Activated CD8-positive, alpha-beta T cell treated with anti-CD3 and anti-CD28 coated beads for 36 hours (primary cell): ENCODE measurements around the gene DCHS2. TPM values are rescaled to one million over a fixed set of nuclear protein-coding genes. Genes with fewer than 3 reads are reported as not detected.
A peak's percentile ranks its signal among the peaks of the same experiment; 100 is the strongest.

ENCODE experiments used
- ATAC-seq: fragments of 200-7000 bp; cut with Tn5 transposase; one replicate; pipeline ENCODE4 v1.10.0; 2021; ENCODE audit warnings: mild to moderate bottlenecking, moderate library complexity
- CTCF ChIA-PET: fragments of 350-600 bp; sonication (Branson Sonifier 250); formaldehyde crosslinking; loops from one replicate; lab custom pipeline; 2021; ENCODE audit warnings: antibody characterized with exemption; lab: Charles Lee
- POLR2A ChIA-PET: fragments of 350-600 bp; sonication (Branson Sonifier 250); formaldehyde crosslinking; loops from one replicate; lab custom pipeline; 2021; ENCODE audit warnings: antibody characterized with exemption; lab: Charles Lee
- DNase-seq: peaks from one replicate; pipeline ENCODE4 v3.0.0-alpha.2; 2020
- H3K27ac Mint-ChIP-seq: one replicate; pipeline ENCODE4 v1.8.0; 2021; ENCODE audit warnings: mild to moderate bottlenecking, mixed read lengths
- H3K27me3 Mint-ChIP-seq: one replicate; pipeline ENCODE4 v1.8.0; 2021; ENCODE audit warnings: mixed read lengths
- H3K36me3 Mint-ChIP-seq: one replicate; pipeline ENCODE4 v1.8.0; 2021; ENCODE audit warnings: low read depth, mixed read lengths
- H3K4me1 Mint-ChIP-seq: one replicate; pipeline ENCODE4 v1.8.0; 2021; ENCODE audit warnings: low read depth, mixed read lengths
- H3K4me3 Mint-ChIP-seq: one replicate; pipeline ENCODE4 v1.8.0; 2021; ENCODE audit warnings: mild to moderate bottlenecking, moderate library complexity, mixed read lengths
- H3K9me3 Mint-ChIP-seq: one replicate; pipeline ENCODE4 v1.8.0; 2021; ENCODE audit warnings: mixed read lengths
- intact Hi-C: fragments of 100-400 bp; cut with micrococcal nuclease; formaldehyde crosslinking; loops from one replicate; pipeline ENCODE4 v1.10.0; 2022
- total RNA-seq, 2 experiments: library from RNA; stranded (reverse); gene quantifications; one replicate each; pipeline ENCODE4 v1.2.3, GENCODE V29; 2021
- TF ChIP-seq, protein P1 (sequence below): fragments of 200-600 bp; IDR thresholded peaks from one replicate; pipeline ENCODE4 v1.8.0; 2022; ENCODE audit warnings: antibody characterized with exemption, mild to moderate bottlenecking

The DCHS2 gene
- total RNA-seq, 2 experiments from 2014 or later: not detected

DNA sequence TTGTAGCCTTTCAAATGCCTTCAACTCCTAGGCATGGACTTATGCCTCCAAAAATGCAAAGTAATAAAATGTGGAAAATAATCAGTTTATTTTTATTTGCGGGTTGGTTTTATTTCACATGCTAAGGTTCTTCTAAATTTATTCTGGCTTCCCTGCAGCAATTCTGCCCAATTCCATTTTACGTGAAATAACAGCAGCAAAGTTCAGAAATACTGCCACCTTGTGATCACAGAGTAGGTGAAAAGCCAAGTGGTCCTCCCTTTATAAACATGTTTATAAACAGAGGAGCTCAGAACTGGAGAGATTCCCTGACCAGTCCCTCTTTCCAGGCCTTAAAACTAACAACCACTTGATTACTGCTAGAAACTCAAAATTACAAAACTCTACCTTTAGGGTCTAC, 14.7 kb upstream of the DCHS2 start:
- DNase-seq: no peak
- TF ChIP-seq, protein P1, sequence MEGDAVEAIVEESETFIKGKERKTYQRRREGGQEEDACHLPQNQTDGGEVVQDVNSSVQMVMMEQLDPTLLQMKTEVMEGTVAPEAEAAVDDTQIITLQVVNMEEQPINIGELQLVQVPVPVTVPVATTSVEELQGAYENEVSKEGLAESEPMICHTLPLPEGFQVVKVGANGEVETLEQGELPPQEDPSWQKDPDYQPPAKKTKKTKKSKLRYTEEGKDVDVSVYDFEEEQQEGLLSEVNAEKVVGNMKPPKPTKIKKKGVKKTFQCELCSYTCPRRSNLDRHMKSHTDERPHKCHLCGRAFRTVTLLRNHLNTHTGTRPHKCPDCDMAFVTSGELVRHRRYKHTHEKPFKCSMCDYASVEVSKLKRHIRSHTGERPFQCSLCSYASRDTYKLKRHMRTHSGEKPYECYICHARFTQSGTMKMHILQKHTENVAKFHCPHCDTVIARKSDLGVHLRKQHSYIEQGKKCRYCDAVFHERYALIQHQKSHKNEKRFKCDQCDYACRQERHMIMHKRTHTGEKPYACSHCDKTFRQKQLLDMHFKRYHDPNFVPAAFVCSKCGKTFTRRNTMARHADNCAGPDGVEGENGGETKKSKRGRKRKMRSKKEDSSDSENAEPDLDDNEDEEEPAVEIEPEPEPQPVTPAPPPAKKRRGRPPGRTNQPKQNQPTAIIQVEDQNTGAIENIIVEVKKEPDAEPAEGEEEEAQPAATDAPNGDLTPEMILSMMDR: peak; percentile 40
- no peak overlapping the region for H3K4me3 Mint-ChIP-seq
- intact Hi-C loops: loop anchor here (5.0 kb wide), 1 partner anchor 174 kb away; no protein-coding TSS in a partner anchor
- ChIA-PET CTCF (interaction anchor here (0.6 to 3.1 kb wide), 8 partner anchors 11 to 1171 kb away, joined by 3 to 14 read pairs (median 3); no protein-coding TSS in a partner anchor), POLR2A (no interaction called here)
- H3K36me3 Mint-ChIP-seq: no peaks in the 10 kb centered on the region
- ATAC-seq: no peak
- peaks cover 24% of the 10 kb centered on the region for H3K27me3 Mint-ChIP-seq
- H3K4me1 Mint-ChIP-seq: no peaks in the 10 kb centered on the region
- H3K27ac Mint-ChIP-seq: no peak overlapping the region
- no peaks in the 10 kb centered on the region for H3K9me3 Mint-ChIP-seq

- CTCF ChIA-PET: interaction anchor here (0.7 to 2.2 kb wide), 5 partner anchors 10 to 154 kb away, joined by 3 to 4 read pairs (median 3); no protein-coding TSS in a partner anchor
Observed at GRCh38 chr4:154503598-154503997, 12.0 kb upstream of the DCHS2 start.

DNA sequence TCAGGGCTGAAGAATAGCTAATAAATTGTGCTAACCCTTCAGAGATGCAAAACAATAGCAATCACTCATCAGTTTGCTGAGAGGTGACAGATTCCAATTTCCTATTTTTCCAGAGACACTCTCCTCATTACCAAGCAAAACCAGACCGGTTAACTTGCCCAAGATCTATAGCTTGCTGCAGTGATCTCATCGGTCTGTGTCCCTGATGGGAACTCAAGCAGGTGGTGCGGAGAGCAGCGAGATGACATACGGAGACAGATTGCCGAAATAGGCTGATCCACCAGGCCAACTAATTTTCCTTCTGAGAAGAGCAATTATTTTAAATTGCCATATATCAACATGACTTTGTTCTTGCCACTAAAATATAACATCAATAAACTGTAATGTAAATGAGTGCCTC, 10.5 kb upstream of the DCHS2 start:
- DNase-seq: no peak
- Mint-ChIP-seq H3K27ac (no peak overlapping the region), H3K36me3 (no peaks in the 10 kb centered on the region), H3K9me3 (no peaks in the 10 kb centered on the region), H3K4me1 (no peaks in the 10 kb centered on the region), H3K27me3 (peaks cover 23% of the 10 kb centered on the region), H3K4me3 (no peak overlapping the region)
- ChIA-PET CTCF (interaction anchor here (1.2 to 2.2 kb wide), 2 partner anchors 14 to 153 kb away, joined by 4 read pairs; no protein-coding TSS in a partner anchor), POLR2A (no interaction called here)
- intact Hi-C loops: no loop called here
- TF ChIP-seq, protein P1: no peak
- no peak for ATAC-seq

More at GRCh38 chr4:154503598-154503997, 12.0 kb upstream of the DCHS2 start:
- no peaks in the 10 kb centered on the region for H3K9me3 Mint-ChIP-seq
- no peaks in the 10 kb centered on the region for H3K4me1 Mint-ChIP-seq
- no peaks in the 10 kb centered on the region for H3K36me3 Mint-ChIP-seq
- TF ChIP-seq, protein P1: peak; percentile 46
- intact Hi-C loops: no loop called here
- H3K27me3 Mint-ChIP-seq: peaks cover 25% of the 10 kb centered on the region
- DNase-seq (no peak), ATAC-seq (no peak)
- H3K27ac Mint-ChIP-seq: no peak overlapping the region
- no peak overlapping the region for H3K4me3 Mint-ChIP-seq
- POLR2A ChIA-PET: no interaction called here

GRCh38 chr4:154497889-154498288, 6.3 kb upstream of the DCHS2 start:
- Mint-ChIP-seq H3K4me1 (no peaks in the 10 kb centered on the region), H3K36me3 (no peaks in the 10 kb centered on the region), H3K4me3 (no peak overlapping the region), H3K9me3 (no peaks in the 10 kb centered on the region), H3K27ac (no peak overlapping the region), H3K27me3 (peaks cover 21% of the 10 kb centered on the region)
- ATAC-seq: no peak
- DNase-seq: no peak
- ChIA-PET CTCF (no interaction called here), POLR2A (no interaction called here)
- TF ChIP-seq, protein P1: no peak
- intact Hi-C loops: no loop called here

DNA sequence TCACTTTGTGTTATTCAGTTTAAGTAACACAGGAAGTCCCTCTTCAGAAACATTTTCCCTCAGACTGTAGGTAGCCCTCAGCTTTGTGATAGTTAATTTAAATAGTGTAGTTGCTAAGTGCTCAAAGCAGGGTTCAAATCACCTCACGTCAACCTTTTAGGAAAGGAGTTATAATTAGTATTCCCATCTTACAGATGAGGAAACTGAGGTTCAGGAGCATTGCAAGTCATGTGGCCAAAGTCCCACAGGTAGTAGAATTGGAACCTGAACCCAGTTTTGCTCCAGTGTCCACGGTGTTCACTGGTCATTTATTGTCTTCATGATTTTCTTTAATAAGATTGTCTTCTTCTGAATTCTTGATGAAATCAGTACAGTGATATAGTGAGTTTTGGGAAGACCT, 4.3 kb upstream of the DCHS2 start:
- ATAC-seq: no peak
- no peak overlapping the region for H3K4me3 Mint-ChIP-seq
- H3K4me1 Mint-ChIP-seq: peaks cover 11% of the 10 kb centered on the region
- CTCF ChIA-PET: interaction anchor here (1.1 kb wide), 1 partner anchor 20 kb away, joined by 3 read pairs; no protein-coding TSS in a partner anchor
- TF ChIP-seq, protein P1: no peak
- no peak overlapping the region for H3K27ac Mint-ChIP-seq
- POLR2A ChIA-PET: no interaction called here
- no peak for DNase-seq
- no peaks in the 10 kb centered on the region for H3K9me3 Mint-ChIP-seq
- intact Hi-C loops: no loop called here
- no peaks in the 10 kb centered on the region for H3K36me3 Mint-ChIP-seq
- peaks cover 34% of the 10 kb centered on the region for H3K27me3 Mint-ChIP-seq
